OCI-LY1 (cell line): ENCODE results near the gene AQP12B.

Source experiments
- CTCF ChIP-seq: fragments of 200-600 bp; sonication (generic), shearing (Covaris generic); IDR thresholded peaks from 2 replicates; pipeline ENCODE4 v1.5.1; 2017; ENCODE audit warnings: mild to moderate bottlenecking, antibody characterized with exemption, low read length, moderate library complexity, mixed read lengths
- EZH2 ChIP-seq: fragments of 200-600 bp; sonication (generic), shearing (Covaris generic); IDR thresholded peaks from 2 replicates; pipeline ENCODE4 v1.8.0; 2017; ENCODE audit warnings: borderline replicate concordance, mixed run types, mild to moderate bottlenecking, antibody characterized with exemption, low read length, moderate library complexity, mixed read lengths

- TF ChIP-seq CTCF (no peak), EZH2 (no peak)
Observed at GRCh38 chr2:240642806-240643092, 39.9 kb downstream of the AQP12B start.
